Central memory CD8-positive, alpha-beta T cell (primary cell): ENCODE results near the gene TMEM150A.
"Not testable (repeated sequence)": the region's sequence is repeated elsewhere in the genome, so short reads cannot be mapped to it uniquely, and the experiment has no call there.

ENCODE experiments used
- ATAC-seq: fragments of 150-1000 bp; cut with Tn5 transposase; replicated peaks from 2 replicates; pipeline ENCODE4 v1.10.0; 2022; ENCODE audit warnings: mild to moderate bottlenecking, moderate FRiP score, moderate number of reproducible peaks; ENCODE audit not compliant: poor library complexity, severe bottlenecking; ENCODE audit errors: extremely low read depth
- DNase-seq, 2 donors: peaks; one replicate each; pipeline ENCODE4 v3.0.0; 2021; ENCODE audit warnings: low spot score in 2 of 2
- H3K27ac Mint-ChIP-seq: one replicate; pipeline ENCODE4 v1.8.0; 2022; ENCODE audit warnings: low read depth, mild to moderate bottlenecking, moderate library complexity, mixed read lengths
- H3K27me3 Mint-ChIP-seq: one replicate; pipeline ENCODE4 v1.8.0; 2022; ENCODE audit warnings: mixed read lengths
- H3K36me3 Mint-ChIP-seq: one replicate; pipeline ENCODE4 v1.8.0; 2022; ENCODE audit warnings: mild to moderate bottlenecking, moderate library complexity, mixed read lengths; ENCODE audit not compliant: insufficient read depth
- H3K4me1 Mint-ChIP-seq: one replicate; pipeline ENCODE4 v1.8.0; 2022; ENCODE audit warnings: mixed read lengths
- H3K4me3 Mint-ChIP-seq: one replicate; pipeline ENCODE4 v1.8.0; 2022; ENCODE audit warnings: mild to moderate bottlenecking, moderate library complexity, mixed read lengths
- H3K9me3 Mint-ChIP-seq: one replicate; pipeline ENCODE4 v1.8.0; 2022; ENCODE audit warnings: mixed read lengths

TMEM150A gene

GRCh38 chr2:85606116-85606455 is 3.6 kb upstream of the TMEM150A start:
- no peak overlapping the region for H3K27ac Mint-ChIP-seq
- no peaks in the 10 kb centered on the region for H3K9me3 Mint-ChIP-seq
- no peaks in the 10 kb centered on the region for H3K27me3 Mint-ChIP-seq
- H3K4me1 Mint-ChIP-seq: peaks cover 39% of the 10 kb centered on the region
- ATAC-seq (no peak), DNase-seq (no peak)
- H3K4me3 Mint-ChIP-seq: no peak overlapping the region
- H3K36me3 Mint-ChIP-seq: peaks cover 27% of the 10 kb centered on the region

- ATAC-seq (no peak), DNase-seq (no peak)
- H3K4me3 Mint-ChIP-seq: no peak overlapping the region
- peaks cover 27% of the 10 kb centered on the region for H3K36me3 Mint-ChIP-seq
- H3K4me1 Mint-ChIP-seq: peaks cover 39% of the 10 kb centered on the region
- no peaks in the 10 kb centered on the region for H3K27me3 Mint-ChIP-seq
- no peaks in the 10 kb centered on the region for H3K9me3 Mint-ChIP-seq
- H3K27ac Mint-ChIP-seq: no peak overlapping the region
These were observed 3.1 kb upstream of the TMEM150A start for GRCh38 chr2:85605406-85606115.

- Mint-ChIP-seq H3K36me3 (peaks cover 24% of the 10 kb centered on the region), H3K4me3 (no peak overlapping the region), H3K27me3 (no peaks in the 10 kb centered on the region), H3K9me3 (no peaks in the 10 kb centered on the region), H3K4me1 (peaks cover 33% of the 10 kb centered on the region), H3K27ac (no peak overlapping the region)
- DNase-seq: no peak
- ATAC-seq: no peak
These were observed 2.3 kb upstream of the TMEM150A start for GRCh38 chr2:85604568-85605339.

- peaks cover 33% of the 10 kb centered on the region for H3K4me1 Mint-ChIP-seq
- ATAC-seq, H3K9me3 Mint-ChIP-seq, H3K4me3 Mint-ChIP-seq, H3K27ac Mint-ChIP-seq, H3K27me3 Mint-ChIP-seq, DNase-seq: not testable (repeated sequence)
- peaks cover 20% of the 10 kb centered on the region for H3K36me3 Mint-ChIP-seq
These were observed 1.6 kb upstream of the TMEM150A start for GRCh38 chr2:85604133-85604444.

- Mint-ChIP-seq H3K4me1 (peaks cover 28% of the 10 kb centered on the region), H3K4me3 (peak overlapping the region; percentile 82), H3K9me3 (no peaks in the 10 kb centered on the region), H3K27ac (peak overlapping the region; percentile 87), H3K36me3 (peaks cover 12% of the 10 kb centered on the region), H3K27me3 (no peaks in the 10 kb centered on the region)
- ATAC-seq: peak; percentile 1
- DNase-seq: no peak
These were observed 575 bp downstream of the TMEM150A start for GRCh38 chr2:85601771-85602475.

- Mint-ChIP-seq H3K36me3 (peaks cover 10% of the 10 kb centered on the region), H3K9me3 (no peaks in the 10 kb centered on the region), H3K4me1 (peaks cover 34% of the 10 kb centered on the region), H3K27ac (peak overlapping the region; percentile 87), H3K27me3 (no peaks in the 10 kb centered on the region), H3K4me3 (peak overlapping the region; percentile 82)
- DNase-seq (no peak), ATAC-seq (no peak)
These were observed 1.3 kb downstream of the TMEM150A start for GRCh38 chr2:85600951-85601770.

- ATAC-seq: no peak
- Mint-ChIP-seq H3K9me3 (no peaks in the 10 kb centered on the region), H3K27me3 (no peaks in the 10 kb centered on the region), H3K27ac (no peak overlapping the region), H3K4me1 (peaks cover 43% of the 10 kb centered on the region), H3K36me3 (peaks cover 16% of the 10 kb centered on the region), H3K4me3 (no peak overlapping the region)
- no peak for DNase-seq
These were observed 2.3 kb downstream of the TMEM150A start for GRCh38 chr2:85600235-85600575.

- no peak overlapping the region for H3K4me3 Mint-ChIP-seq
- DNase-seq (no peak), ATAC-seq (no peak)
- no peaks in the 10 kb centered on the region for H3K9me3 Mint-ChIP-seq
- H3K27ac Mint-ChIP-seq: no peak overlapping the region
- H3K4me1 Mint-ChIP-seq: peaks cover 49% of the 10 kb centered on the region
- peaks cover 16% of the 10 kb centered on the region for H3K36me3 Mint-ChIP-seq
- H3K27me3 Mint-ChIP-seq: no peaks in the 10 kb centered on the region
These were observed 2.8 kb downstream of the TMEM150A start for GRCh38 chr2:85599468-85600234.

- no peak overlapping the region for H3K27ac Mint-ChIP-seq
- H3K9me3 Mint-ChIP-seq: no peaks in the 10 kb centered on the region
- no peak for DNase-seq
- peaks cover 16% of the 10 kb centered on the region for H3K36me3 Mint-ChIP-seq
- no peak for ATAC-seq
- no peaks in the 10 kb centered on the region for H3K27me3 Mint-ChIP-seq
- H3K4me3 Mint-ChIP-seq: no peak overlapping the region
- peaks cover 55% of the 10 kb centered on the region for H3K4me1 Mint-ChIP-seq
These were observed 3.7 kb downstream of the TMEM150A start for GRCh38 chr2:85598594-85599340.

GRCh38 chr2:85597241-85597640 is 5.3 kb downstream of the TMEM150A start:
- no peaks in the 10 kb centered on the region for H3K27me3 Mint-ChIP-seq
- peaks cover 45% of the 10 kb centered on the region for H3K4me1 Mint-ChIP-seq
- H3K27ac Mint-ChIP-seq: no peak overlapping the region
- no peak for ATAC-seq
- no peak for DNase-seq
- peaks cover 18% of the 10 kb centered on the region for H3K36me3 Mint-ChIP-seq
- H3K9me3 Mint-ChIP-seq: no peaks in the 10 kb centered on the region
- H3K4me3 Mint-ChIP-seq: peak overlapping the region; percentile 100

- Mint-ChIP-seq H3K9me3 (no peaks in the 10 kb centered on the region), H3K27ac (peak overlapping the region; percentile 100), H3K36me3 (peaks cover 13% of the 10 kb centered on the region), H3K4me1 (peaks cover 40% of the 10 kb centered on the region), H3K4me3 (peak overlapping the region; percentile 100), H3K27me3 (no peaks in the 10 kb centered on the region)
- DNase-seq: no peak
- ATAC-seq: no peak
These were observed 5.9 kb downstream of the TMEM150A start for GRCh38 chr2:85596486-85597143.
